ENCODE measurements around the gene FMN1. TPM values are rescaled to one million over a fixed set of nuclear protein-coding genes. Genes with fewer than 3 reads are reported as not detected.
A peak's percentile ranks its signal among the peaks of the same experiment; 100 is the strongest.

Gene FMN1
- polyA plus RNA-seq, 1 experiment, result 3.7 TPM

- POLR2A ChIA-PET, result interaction anchor here (0.6 kb wide), 1 partner anchor 15 kb away, joined by 3 read pairs; no protein-coding TSS in a partner anchor
- H3K27me3 ChIP-seq (ENCODE audit: control insufficient read depth, insufficient read depth, low read length), result no peaks in the 10 kb centered on the region
- CTCF ChIA-PET, result interaction anchor here (0.5 to 2.3 kb wide), 7 partner anchors 10 to 1344 kb away, joined by 3 to 14 read pairs (median 3); no protein-coding TSS in a partner anchor
- no peak overlapping the region for H3K4me3 ChIP-seq (ENCODE audit: low read depth, low read length)
- H3K9me3 ChIP-seq (ENCODE audit: control insufficient read depth, insufficient read depth, low read length), result peaks cover 8% of the 10 kb centered on the region; the same call in 1 of the 2 replicates
- no peak for DNase-seq (ENCODE audit: low read depth, low spot score)
- no peak overlapping the region for H3K27ac ChIP-seq (ENCODE audit: low read depth, low read length)
- peak; percentile 47 for TF ChIP-seq CTCF (IDR thresholded peaks at IDR 0.05; ENCODE audit: low read depth, low read length)
These were observed 258.1 kb downstream of the FMN1 start for GRCh38 chr15:32936283-32936918.

- no peak for TF ChIP-seq CTCF (IDR thresholded peaks at IDR 0.05; ENCODE audit: low read depth, low read length)
- Histone ChIP-seq H3K27ac (ENCODE audit: low read depth, low read length) (no peak overlapping the region), H3K9me3 (ENCODE audit: control insufficient read depth, insufficient read depth, low read length) (peaks cover 8% of the 10 kb centered on the region; the same call in 1 of the 2 replicates), H3K27me3 (ENCODE audit: control insufficient read depth, insufficient read depth, low read length) (no peaks in the 10 kb centered on the region), H3K4me3 (ENCODE audit: low read depth, low read length) (no peak overlapping the region)
- ChIA-PET CTCF (no interaction called here), POLR2A (no interaction called here)
- DNase-seq (ENCODE audit: low read depth, low spot score), result no peak
These were observed 259.4 kb downstream of the FMN1 start for GRCh38 chr15:32935139-32935538.

- no peak for DNase-seq (ENCODE audit: low read depth, low spot score)
- H3K4me3 ChIP-seq (ENCODE audit: low read depth, low read length), result no peak overlapping the region
- TF ChIP-seq CTCF (IDR thresholded peaks at IDR 0.05; ENCODE audit: low read depth, low read length), result no peak
- H3K27ac ChIP-seq (ENCODE audit: low read depth, low read length), result no peak overlapping the region
- POLR2A ChIA-PET, result no interaction called here
- H3K27me3 ChIP-seq (ENCODE audit: control insufficient read depth, insufficient read depth, low read length), result no peaks in the 10 kb centered on the region
- CTCF ChIA-PET, result no interaction called here
- H3K9me3 ChIP-seq (ENCODE audit: control insufficient read depth, insufficient read depth, low read length), result peaks cover 8% of the 10 kb centered on the region; the same call in 1 of the 2 replicates
These were observed 261.3 kb downstream of the FMN1 start for GRCh38 chr15:32933236-32933635.

- Histone ChIP-seq H3K4me3 (ENCODE audit: low read depth, low read length) (no peak overlapping the region), H3K27me3 (ENCODE audit: control insufficient read depth, insufficient read depth, low read length) (no peaks in the 10 kb centered on the region), H3K9me3 (ENCODE audit: control insufficient read depth, insufficient read depth, low read length) (no peaks in the 10 kb centered on the region), H3K27ac (ENCODE audit: low read depth, low read length) (no peak overlapping the region)
- no peak for TF ChIP-seq CTCF (IDR thresholded peaks at IDR 0.05; ENCODE audit: low read depth, low read length)
- DNase-seq (ENCODE audit: low read depth, low spot score), result no peak
- ChIA-PET POLR2A (no interaction called here), CTCF (no interaction called here)
These were observed 265.6 kb downstream of the FMN1 start for GRCh38 chr15:32928876-32929275.

- Histone ChIP-seq H3K27ac (ENCODE audit: low read depth, low read length) (no peak overlapping the region), H3K27me3 (ENCODE audit: control insufficient read depth, insufficient read depth, low read length) (no peaks in the 10 kb centered on the region), H3K9me3 (ENCODE audit: control insufficient read depth, insufficient read depth, low read length) (no peaks in the 10 kb centered on the region), H3K4me3 (ENCODE audit: low read depth, low read length) (no peak overlapping the region)
- ChIA-PET POLR2A (no interaction called here), CTCF (no interaction called here)
- no peak for DNase-seq (ENCODE audit: low read depth, low spot score)
- TF ChIP-seq CTCF (IDR thresholded peaks at IDR 0.05; ENCODE audit: low read depth, low read length), result no peak
These were observed 267.4 kb downstream of the FMN1 start for GRCh38 chr15:32927124-32927523.

Data from AG04450 (cell line).